Measurements from ENCODE around the gene MB. TPM values are rescaled to one million over a fixed set of nuclear protein-coding genes. Genes with fewer than 3 reads are reported as not detected.

Gene MB
- total RNA-seq, 2 experiments from 2014 or later: not detected

DNA sequence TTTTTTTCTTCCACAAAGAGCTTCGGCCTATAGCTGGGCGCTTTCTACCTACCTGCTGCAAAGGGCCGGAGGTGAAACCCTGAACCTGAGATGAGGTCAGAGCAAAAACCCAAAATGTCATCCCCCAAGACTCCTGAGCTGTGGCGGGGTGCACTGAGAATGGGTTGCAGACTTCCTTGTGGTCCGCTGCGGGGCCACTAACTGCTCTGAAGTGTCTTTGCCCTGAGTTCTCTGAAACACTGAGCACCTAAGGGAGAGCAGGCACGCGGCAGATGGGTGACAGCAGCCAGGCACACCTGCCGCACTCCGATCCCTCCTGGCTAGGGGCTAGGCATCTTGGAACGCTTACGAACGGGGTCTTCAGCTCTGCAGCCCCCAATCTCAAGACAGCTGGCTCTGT lies 47.2 kb downstream of the MB start:
- ChIA-PET CTCF (no interaction called here), POLR2A (no interaction called here)
- ATAC-seq (ENCODE audit: poor library complexity) (no peak), DNase-seq (no peak)
- Histone ChIP-seq H3K4me1 (ENCODE audit: insufficient read depth, low read length) (no peaks in the 10 kb centered on the region), H3K27ac (ENCODE audit: low read depth in 1 of 2, low read length in 2 of 2) (no peak overlapping the region), H3K27me3 (ENCODE audit: control insufficient read depth in 1 of 2, insufficient read depth in 2 of 2, low read length in 2 of 2) (no peaks in the 10 kb centered on the region), H3K36me3 (ENCODE audit: insufficient read depth, low read length) (no peaks in the 10 kb centered on the region), H3K4me3 (ENCODE audit: low read length) (no peak overlapping the region), H3K9me3 (ENCODE audit: control insufficient read depth in 1 of 2, insufficient read depth in 1 of 2, low read length in 2 of 2) (no peaks in the 10 kb centered on the region)
- no peak overlapping the region for H3K27ac Mint-ChIP-seq
- intact Hi-C loops (cut with DNase I, micrococcal nuclease): no loop called here
- no peaks in the 10 kb centered on the region for H3K36me3 Mint-ChIP-seq (ENCODE audit: low read depth)
- H3K27me3 Mint-ChIP-seq: no peaks in the 10 kb centered on the region
- TF ChIP-seq, protein P1, sequence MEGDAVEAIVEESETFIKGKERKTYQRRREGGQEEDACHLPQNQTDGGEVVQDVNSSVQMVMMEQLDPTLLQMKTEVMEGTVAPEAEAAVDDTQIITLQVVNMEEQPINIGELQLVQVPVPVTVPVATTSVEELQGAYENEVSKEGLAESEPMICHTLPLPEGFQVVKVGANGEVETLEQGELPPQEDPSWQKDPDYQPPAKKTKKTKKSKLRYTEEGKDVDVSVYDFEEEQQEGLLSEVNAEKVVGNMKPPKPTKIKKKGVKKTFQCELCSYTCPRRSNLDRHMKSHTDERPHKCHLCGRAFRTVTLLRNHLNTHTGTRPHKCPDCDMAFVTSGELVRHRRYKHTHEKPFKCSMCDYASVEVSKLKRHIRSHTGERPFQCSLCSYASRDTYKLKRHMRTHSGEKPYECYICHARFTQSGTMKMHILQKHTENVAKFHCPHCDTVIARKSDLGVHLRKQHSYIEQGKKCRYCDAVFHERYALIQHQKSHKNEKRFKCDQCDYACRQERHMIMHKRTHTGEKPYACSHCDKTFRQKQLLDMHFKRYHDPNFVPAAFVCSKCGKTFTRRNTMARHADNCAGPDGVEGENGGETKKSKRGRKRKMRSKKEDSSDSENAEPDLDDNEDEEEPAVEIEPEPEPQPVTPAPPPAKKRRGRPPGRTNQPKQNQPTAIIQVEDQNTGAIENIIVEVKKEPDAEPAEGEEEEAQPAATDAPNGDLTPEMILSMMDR (IDR thresholded peaks at IDR 0.05): no peak
- H3K4me1 Mint-ChIP-seq (ENCODE audit: low read depth): no peaks in the 10 kb centered on the region
- no peak overlapping the region for H3K4me3 Mint-ChIP-seq
- H3K9me3 Mint-ChIP-seq: no peaks in the 10 kb centered on the region

DNA sequence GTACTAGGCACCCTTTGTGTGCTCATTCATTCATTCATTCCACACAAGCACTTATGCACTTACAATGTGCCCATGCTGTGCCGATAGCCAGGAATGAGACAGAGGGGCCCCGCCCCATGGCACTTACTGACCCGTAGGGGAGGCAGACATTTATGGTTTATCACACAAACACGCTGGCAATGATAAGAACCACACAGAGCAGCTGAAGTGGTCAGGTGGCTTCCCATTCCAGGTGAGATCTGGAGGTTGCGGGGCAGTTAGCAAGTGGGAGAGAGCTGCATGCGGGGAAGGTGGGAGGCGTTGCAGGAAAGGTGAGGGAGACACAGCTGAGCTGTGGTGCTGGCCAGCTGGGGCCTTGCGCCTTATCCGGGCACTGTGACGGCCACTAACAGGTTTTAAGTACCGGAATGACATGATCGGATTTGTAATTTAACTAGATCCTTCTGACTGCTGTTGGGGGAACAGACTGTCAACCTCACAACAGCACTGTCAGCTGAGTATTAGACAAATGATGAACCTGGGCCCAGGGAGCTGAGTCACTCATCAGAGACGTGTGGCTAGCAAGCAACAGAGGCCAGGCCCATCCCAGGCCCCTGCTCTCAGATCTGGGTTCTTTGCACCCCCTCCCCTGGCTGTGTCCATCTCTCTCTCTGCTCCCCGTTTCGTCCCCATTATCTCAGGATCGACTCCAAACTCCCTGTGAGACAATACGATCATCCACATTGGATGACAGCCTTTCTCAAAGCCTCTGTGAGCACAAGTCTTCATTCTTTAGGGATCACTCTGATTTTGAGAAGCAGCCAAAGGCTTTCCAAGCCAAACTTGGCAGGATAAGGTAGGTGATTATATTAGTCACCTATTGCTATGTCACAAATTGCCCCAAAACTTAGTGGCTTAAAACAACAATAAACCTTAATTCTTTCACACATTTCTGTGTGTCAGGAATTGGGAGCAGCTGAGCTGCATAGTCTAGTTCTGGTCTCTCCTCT lies 48.1 kb downstream of the MB start:
- Mint-ChIP-seq H3K27ac (no peak overlapping the region), H3K36me3 (ENCODE audit: low read depth) (no peaks in the 10 kb centered on the region), H3K4me1 (ENCODE audit: low read depth) (no peaks in the 10 kb centered on the region), H3K4me3 (no peak overlapping the region), H3K27me3 (no peaks in the 10 kb centered on the region), H3K9me3 (no peaks in the 10 kb centered on the region)
- TF ChIP-seq, protein P1 (IDR thresholded peaks at IDR 0.05): no peak
- no peaks in the 10 kb centered on the region for H3K27me3 ChIP-seq (ENCODE audit: control insufficient read depth in 1 of 2, insufficient read depth in 2 of 2, low read length in 2 of 2)
- CTCF ChIA-PET: no interaction called here
- H3K27ac ChIP-seq (ENCODE audit: low read depth in 1 of 2, low read length in 2 of 2): no peak overlapping the region
- ATAC-seq (ENCODE audit: poor library complexity) (no peak), DNase-seq (no peak)
- POLR2A ChIA-PET: no interaction called here
- no peaks in the 10 kb centered on the region for H3K36me3 ChIP-seq (ENCODE audit: insufficient read depth, low read length)
- H3K4me3 ChIP-seq (ENCODE audit: low read length): no peak overlapping the region
- no peaks in the 10 kb centered on the region for H3K9me3 ChIP-seq (ENCODE audit: control insufficient read depth in 1 of 2, insufficient read depth in 1 of 2, low read length in 2 of 2)
- H3K4me1 ChIP-seq (ENCODE audit: insufficient read depth, low read length): no peaks in the 10 kb centered on the region
- intact Hi-C loops (cut with DNase I, micrococcal nuclease): no loop called here

DNA sequence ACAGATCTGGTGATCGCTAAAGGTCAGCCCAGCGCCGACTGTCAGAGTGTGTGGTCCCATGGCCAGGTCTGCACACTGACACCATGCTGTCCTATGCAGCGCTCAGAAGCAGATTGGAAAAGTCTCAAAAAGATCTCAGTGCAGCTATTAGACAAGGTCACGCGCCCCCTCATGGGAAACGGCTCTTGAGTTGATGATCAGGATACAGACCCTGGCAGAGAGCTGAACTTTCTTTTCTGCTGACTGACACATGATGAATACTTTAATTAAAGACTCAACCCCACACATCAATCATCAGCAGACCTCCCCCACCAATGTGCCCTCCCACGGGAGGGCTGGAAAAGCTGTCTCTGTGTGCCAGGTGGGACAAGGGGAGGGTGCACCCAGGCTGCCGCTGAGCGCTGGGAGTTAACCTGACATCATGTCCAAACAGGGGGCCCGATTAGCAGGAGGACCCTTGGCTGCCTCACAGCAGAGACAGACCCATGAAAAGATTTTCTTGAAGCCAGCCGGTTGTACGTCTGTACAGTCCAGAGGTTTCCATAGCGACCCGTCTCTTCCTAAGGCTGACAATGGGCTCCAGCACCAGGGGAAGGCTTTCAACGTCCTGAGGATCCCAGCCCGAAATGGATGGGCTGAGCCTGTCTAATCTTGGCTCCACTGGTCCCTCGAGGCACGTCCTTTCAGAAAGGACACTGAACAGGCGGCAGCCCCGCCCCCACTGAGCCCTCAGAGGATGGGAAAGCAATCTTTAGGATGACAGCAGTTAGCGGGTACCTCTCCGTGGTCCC lies 49.6 kb downstream of the MB start:
- ATAC-seq (ENCODE audit: poor library complexity) (no peak), DNase-seq (no peak)
- intact Hi-C loops (cut with DNase I, micrococcal nuclease): no loop called here
- no peaks in the 10 kb centered on the region for H3K36me3 Mint-ChIP-seq (ENCODE audit: low read depth)
- H3K9me3 ChIP-seq (ENCODE audit: control insufficient read depth in 1 of 2, insufficient read depth in 1 of 2, low read length in 2 of 2): no peaks in the 10 kb centered on the region
- no peaks in the 10 kb centered on the region for H3K9me3 Mint-ChIP-seq
- no peaks in the 10 kb centered on the region for H3K4me1 Mint-ChIP-seq (ENCODE audit: low read depth)
- H3K4me1 ChIP-seq (ENCODE audit: insufficient read depth, low read length): no peaks in the 10 kb centered on the region
- TF ChIP-seq, protein P1 (IDR thresholded peaks at IDR 0.05): no peak
- POLR2A ChIA-PET: no interaction called here
- no peak overlapping the region for H3K4me3 ChIP-seq (ENCODE audit: low read length)
- CTCF ChIA-PET: no interaction called here
- no peak overlapping the region for H3K27ac Mint-ChIP-seq
- H3K27ac ChIP-seq (ENCODE audit: low read depth in 1 of 2, low read length in 2 of 2): no peak overlapping the region
- no peak overlapping the region for H3K4me3 Mint-ChIP-seq
- H3K27me3 Mint-ChIP-seq: peaks cover 6% of the 10 kb centered on the region
- H3K27me3 ChIP-seq (ENCODE audit: control insufficient read depth in 1 of 2, insufficient read depth in 2 of 2, low read length in 2 of 2): no peaks in the 10 kb centered on the region
- H3K36me3 ChIP-seq (ENCODE audit: insufficient read depth, low read length): no peaks in the 10 kb centered on the region
